HG02763 (cell line): ENCODE results near the gene LRRC8A.
"Not testable (repeated sequence)": the region's sequence is repeated elsewhere in the genome, so short reads cannot be mapped to it uniquely, and the experiment has no call there.

Experiments used
- ATAC-seq: cut with Tn5 transposase; IDR thresholded peaks from one replicate; pipeline ENCODE4 v1.9.1; 2021; ENCODE audit warnings: mild to moderate bottlenecking, moderate library complexity; ENCODE audit not compliant: unreplicated experiment

The LRRC8A gene

GRCh38 chr9:128920381-128921058, 38.6 kb downstream of the LRRC8A start, which contains the start of gene PHYHD1:
PHYHD1 (plus strand) TSS chr9:128920982; CDS start chr9:128922324, 1,342 bp downstream.
- no peak for ATAC-seq

GRCh38 chr9:128921881-128922763, 40.2 kb downstream of the LRRC8A start:
- ATAC-seq, result no peak

GRCh38 chr9:128923493-128923883, 41.6 kb downstream of the LRRC8A start:
- no peak for ATAC-seq

- ATAC-seq, result no peak
Measured at GRCh38 chr9:128927731-128928411, 45.9 kb downstream of the LRRC8A start.

GRCh38 chr9:128928624-128929023, 46.7 kb downstream of the LRRC8A start:
- ATAC-seq, result no peak

GRCh38 chr9:128929560-128929959, 47.6 kb downstream of the LRRC8A start:
- ATAC-seq, result no peak

GRCh38 chr9:128933731-128934130, 51.8 kb downstream of the LRRC8A start:
- ATAC-seq, result no peak

- no peak for ATAC-seq
Measured at GRCh38 chr9:128936171-128936865, 54.4 kb downstream of the LRRC8A start.

- no peak for ATAC-seq
Measured at GRCh38 chr9:128937310-128938165, 55.6 kb downstream of the LRRC8A start.

GRCh38 chr9:128940271-128940921, 58.5 kb downstream of the LRRC8A start:
- ATAC-seq, result no peak

GRCh38 chr9:128940946-128941755, 59.2 kb downstream of the LRRC8A start:
- no peak for ATAC-seq

GRCh38 chr9:128943832-128944620, 62.1 kb downstream of the LRRC8A start:
- ATAC-seq, result no peak

- not testable (repeated sequence) for ATAC-seq
Measured at GRCh38 chr9:128944966-128945365, 63.0 kb downstream of the LRRC8A start.

- ATAC-seq, result no peak
Measured at GRCh38 chr9:128945798-128946501, 64.0 kb downstream of the LRRC8A start.

- ATAC-seq, result peak; percentile 15
Measured at GRCh38 chr9:128946571-128947276, 64.8 kb downstream of the LRRC8A start.

- ATAC-seq, result no peak
Measured at GRCh38 chr9:128947277-128947526, 65.3 kb downstream of the LRRC8A start.
